Fibroblast of villous mesenchyme (primary cell): ENCODE measurements around the gene HECW1. TPM values are rescaled to one million over a fixed set of nuclear protein-coding genes. Genes with fewer than 3 reads are reported as not detected.

Experiments
- DNase-seq: peaks from one replicate; pipeline ENCODE4 v3.0.0-alpha.2; 2010; ENCODE audit warnings: low read depth
- H3K4me3 ChIP-seq: 2 replicates; pipeline ENCODE4 v1.5.1; 2011; ENCODE audit warnings: low read depth, mild to moderate bottlenecking, low read length
- total RNA-seq: library from RNA; depleted of rRNA; stranded (reverse); fragments of >200 nt; gene quantifications from 2 replicates; pipeline ENCODE4 v1.2.3, GENCODE V29; 2012
- TF ChIP-seq, protein P1 (sequence below): IDR thresholded peaks from 2 replicates; pipeline ENCODE4 v1.5.1; 2012; ENCODE audit warnings: low read depth, mild to moderate bottlenecking, low read length; ENCODE audit not compliant: insufficient read depth

Gene HECW1
- total RNA-seq, 1 donor = 1.7 TPM

- TF ChIP-seq, protein P1, sequence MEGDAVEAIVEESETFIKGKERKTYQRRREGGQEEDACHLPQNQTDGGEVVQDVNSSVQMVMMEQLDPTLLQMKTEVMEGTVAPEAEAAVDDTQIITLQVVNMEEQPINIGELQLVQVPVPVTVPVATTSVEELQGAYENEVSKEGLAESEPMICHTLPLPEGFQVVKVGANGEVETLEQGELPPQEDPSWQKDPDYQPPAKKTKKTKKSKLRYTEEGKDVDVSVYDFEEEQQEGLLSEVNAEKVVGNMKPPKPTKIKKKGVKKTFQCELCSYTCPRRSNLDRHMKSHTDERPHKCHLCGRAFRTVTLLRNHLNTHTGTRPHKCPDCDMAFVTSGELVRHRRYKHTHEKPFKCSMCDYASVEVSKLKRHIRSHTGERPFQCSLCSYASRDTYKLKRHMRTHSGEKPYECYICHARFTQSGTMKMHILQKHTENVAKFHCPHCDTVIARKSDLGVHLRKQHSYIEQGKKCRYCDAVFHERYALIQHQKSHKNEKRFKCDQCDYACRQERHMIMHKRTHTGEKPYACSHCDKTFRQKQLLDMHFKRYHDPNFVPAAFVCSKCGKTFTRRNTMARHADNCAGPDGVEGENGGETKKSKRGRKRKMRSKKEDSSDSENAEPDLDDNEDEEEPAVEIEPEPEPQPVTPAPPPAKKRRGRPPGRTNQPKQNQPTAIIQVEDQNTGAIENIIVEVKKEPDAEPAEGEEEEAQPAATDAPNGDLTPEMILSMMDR = no peak
- no peak for DNase-seq
- no peak overlapping the region for H3K4me3 ChIP-seq
Observed at GRCh38 chr7:43489257-43489656, 376.8 kb downstream of the HECW1 start.

- TF ChIP-seq, protein P1 = no peak
- no peak overlapping the region for H3K4me3 ChIP-seq
- no peak for DNase-seq
Observed at GRCh38 chr7:43490016-43490415, 377.6 kb downstream of the HECW1 start.

DNA sequence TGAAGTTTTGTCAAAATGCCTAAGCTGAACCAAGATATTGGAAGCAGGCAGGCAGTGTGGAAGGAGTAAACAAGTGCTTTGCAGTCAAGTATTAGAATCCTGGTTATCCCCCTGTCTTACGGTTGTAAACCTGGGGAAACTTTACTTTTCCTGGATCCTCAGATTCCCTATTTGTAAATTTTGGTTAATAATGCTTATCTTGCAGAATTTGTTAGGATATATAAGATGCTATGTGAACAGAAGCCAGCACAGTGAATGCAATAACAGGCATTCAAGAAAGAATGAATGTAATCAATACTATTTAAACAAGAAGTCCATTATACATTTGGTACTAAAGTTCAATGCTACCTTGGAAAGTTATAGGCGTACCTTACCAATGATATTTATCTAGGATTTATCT, 378.7 kb downstream of the HECW1 start:
- no peak overlapping the region for H3K4me3 ChIP-seq
- TF ChIP-seq, protein P1 = no peak
- no peak for DNase-seq

- TF ChIP-seq, protein P1 = no peak
- peak; percentile 13 for DNase-seq
- H3K4me3 ChIP-seq = no peak overlapping the region
Observed at GRCh38 chr7:43491984-43492383, 379.5 kb downstream of the HECW1 start.

GRCh38 chr7:43492896-43493295, 380.4 kb downstream of the HECW1 start:
- no peak overlapping the region for H3K4me3 ChIP-seq
- DNase-seq = no peak
- TF ChIP-seq, protein P1 = no peak

DNA sequence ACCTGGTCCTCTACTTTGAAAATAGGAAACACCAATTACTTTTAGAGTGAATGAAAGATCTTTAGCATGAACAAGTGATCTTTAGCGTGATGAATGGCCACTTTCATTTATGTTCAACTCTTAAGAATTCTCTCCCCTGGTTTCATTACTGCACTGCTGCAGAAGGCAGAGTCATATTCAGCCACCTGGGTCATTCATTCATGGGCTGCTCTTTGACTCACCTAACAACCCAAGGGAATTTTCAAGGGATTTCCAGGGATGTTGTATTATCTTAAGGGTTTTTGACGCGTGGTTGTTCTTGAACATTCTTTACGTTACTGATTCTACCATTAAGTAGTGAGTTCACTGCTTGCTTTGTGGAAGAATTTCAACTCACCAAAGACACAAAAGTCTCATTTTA, 383.1 kb downstream of the HECW1 start:
- no peak for DNase-seq
- H3K4me3 ChIP-seq = no peak overlapping the region
- TF ChIP-seq, protein P1 = no peak

- no peak overlapping the region for H3K4me3 ChIP-seq
- TF ChIP-seq, protein P1 = no peak
- no peak for DNase-seq
Observed at GRCh38 chr7:43496596-43496995, 384.1 kb downstream of the HECW1 start.
